PC-9 (cell line): ENCODE measurements around the gene DOCK2. TPM values are rescaled to one million over a fixed set of nuclear protein-coding genes. Genes with fewer than 3 reads are reported as not detected.

ENCODE experiments used
- BruUV-seq: library from RNA; stranded (reverse); fragments of 400-500 nt; replicated peaks from 2 replicates; lab custom pipeline; 2021; lab: Mats Ljungman, UMichigan
- CTCF ChIA-PET: fragments of 300-600 bp; sonication (Branson Sonifier 250); formaldehyde crosslinking; loops from one replicate; lab custom pipeline; 2022; ENCODE audit warnings: antibody characterized with exemption; lab: Charles Lee
- POLR2A ChIA-PET: fragments of 300-600 bp; sonication (Branson Sonifier 250); formaldehyde crosslinking; loops from one replicate; lab custom pipeline; 2022; ENCODE audit warnings: antibody characterized with exemption; ENCODE audit not compliant: unreplicated experiment; lab: Charles Lee
- DNase-seq, 2 experiments: peaks; one replicate each; pipeline versions ENCODE4 v3.0.0 to v3.0.0-alpha.2; 2015 to 2022; ENCODE audit warnings: mixed read lengths in 1 of 2
- H2AFZ ChIP-seq: fragments of 200-600 bp; sonication (generic); 2 replicates; pipeline ENCODE4 v1.8.1; 2017; ENCODE audit warnings: antibody characterized with exemption
- H3F3A ChIP-seq: fragments of 200-600 bp; sonication (generic); 2 replicates; pipeline ENCODE4 v1.8.1; 2017; ENCODE audit warnings: antibody characterized with exemption, mild to moderate bottlenecking, low read depth; ENCODE audit not compliant: insufficient read depth
- H3K27ac ChIP-seq: fragments of 200-600 bp; sonication (generic); 2 replicates; pipeline ENCODE4 v1.6.1; 2016; ENCODE audit warnings: mixed run types
- H3K27me3 ChIP-seq: fragments of 200-600 bp; sonication (generic); 2 replicates; pipeline ENCODE4 v1.6.1; 2016; ENCODE audit warnings: low read depth, mixed run types; ENCODE audit not compliant: insufficient read depth
- H3K36me3 ChIP-seq: fragments of 200-600 bp; sonication (generic); 2 replicates; pipeline ENCODE4 v1.6.1; 2016; ENCODE audit warnings: low read depth, mixed run types
- H3K4me1 ChIP-seq: fragments of 200-600 bp; sonication (generic); replicated peaks from 2 replicates; pipeline ENCODE4 v1.6.1; 2016; ENCODE audit warnings: mixed run types; ENCODE audit not compliant: insufficient read depth
- H3K4me2 ChIP-seq: fragments of 200-600 bp; sonication (generic); 2 replicates; pipeline ENCODE4 v1.6.1; 2017; ENCODE audit warnings: mixed run types
- H3K4me3 ChIP-seq: fragments of 200-600 bp; sonication (generic); 2 replicates; pipeline ENCODE4 v1.6.1; 2016; ENCODE audit warnings: mixed run types
- H3K79me2 ChIP-seq: fragments of 200-600 bp; sonication (generic); 2 replicates; pipeline ENCODE4 v1.6.1; 2017; ENCODE audit warnings: low read depth, mixed run types
- H3K9me2 ChIP-seq: fragments of 200-600 bp; sonication (generic); 2 replicates; pipeline ENCODE4 v1.8.1; 2017; ENCODE audit warnings: mild to moderate bottlenecking; ENCODE audit not compliant: insufficient read depth
- H3K9me3 ChIP-seq: fragments of 200-600 bp; sonication (generic); 2 replicates; pipeline ENCODE4 v1.8.1; 2016; ENCODE audit warnings: low read depth; ENCODE audit not compliant: insufficient read depth
- H4K20me1 ChIP-seq: fragments of 200-600 bp; sonication (generic); 2 replicates; pipeline ENCODE4 v1.8.1; 2017; ENCODE audit not compliant: insufficient read depth
- CTCF ChIP-seq: fragments of 200-600 bp; sonication (generic); conservative IDR thresholded peaks from 2 replicates; pipeline ENCODE4 v1.6.1; 2017; ENCODE audit warnings: mixed run types, antibody characterized with exemption, mild to moderate bottlenecking, moderate library complexity
- EZH2 ChIP-seq: fragments of 200-600 bp; sonication (generic); IDR thresholded peaks from 2 replicates; pipeline ENCODE4 v1.8.0; 2017; ENCODE audit warnings: antibody characterized with exemption, low read depth
- intact Hi-C: fragments of 100-400 bp; cut with micrococcal nuclease; formaldehyde crosslinking; loops from one replicate; pipeline ENCODE4 v1.10.0; 2022; ENCODE audit not compliant: unreplicated experiment
- total RNA-seq: library from RNA; stranded (reverse); gene quantifications from 2 replicates; pipeline ENCODE4 v1.2.3, GENCODE V29; 2021

DOCK2 gene
- total RNA-seq, 1 experiment from 2014 or later, result 0.41 TPM

DNA sequence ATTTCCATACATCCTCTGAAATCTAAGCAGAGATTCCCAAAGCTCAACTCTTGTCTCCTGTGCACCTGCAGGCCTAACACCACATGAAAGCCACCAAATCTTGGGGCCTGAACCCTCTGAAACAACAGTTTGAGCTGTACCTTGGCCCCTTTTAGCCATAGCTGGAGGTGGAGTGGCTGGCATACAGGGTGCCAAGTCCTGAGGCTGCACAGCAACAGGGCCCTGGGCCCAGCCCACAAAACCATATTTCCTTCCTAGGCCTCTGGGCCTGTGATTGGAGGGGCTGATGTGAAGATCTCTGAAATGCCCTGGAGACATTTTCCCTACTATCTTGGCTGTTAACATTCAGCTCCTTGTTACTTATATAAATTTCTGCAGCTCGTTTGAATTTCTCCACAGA is 26.5 kb downstream of the DOCK2 start:
- Histone ChIP-seq H3K79me2 (no peaks in the 10 kb centered on the region), H3K4me3 (no peak overlapping the region), H4K20me1 (no peaks in the 10 kb centered on the region), H3K4me1 (no peaks in the 10 kb centered on the region; the same call in 1 of the 2 replicates), H3K9me2 (no peaks in the 10 kb centered on the region), H2AFZ (no peak overlapping the region), H3K27me3 (no peaks in the 10 kb centered on the region), H3K27ac (no peak overlapping the region), H3K4me2 (no peak overlapping the region), H3K9me3 (peaks cover 9% of the 10 kb centered on the region; the same call in 1 of the 2 replicates), H3F3A (no peaks in the 10 kb centered on the region), H3K36me3 (no peaks in the 10 kb centered on the region)
- no peak for DNase-seq
- no TSS peak for BruUV-seq
- ChIA-PET CTCF (no interaction called here), POLR2A (no interaction called here)
- TF ChIP-seq EZH2, result no peak
- no peak for TF ChIP-seq CTCF
- intact Hi-C loops, result no loop called here

- POLR2A ChIA-PET, result no interaction called here
Observed at GRCh38 chr5:169666365-169666764, 29.3 kb downstream of the DOCK2 start.

GRCh38 chr5:169667896-169668674 is 31.0 kb downstream of the DOCK2 start:
- ChIA-PET POLR2A (no interaction called here), CTCF (no interaction called here)
- Histone ChIP-seq H2AFZ (no peak overlapping the region), H3K4me3 (no peak overlapping the region), H3K27ac (no peak overlapping the region), H3K36me3 (no peaks in the 10 kb centered on the region), H3K79me2 (no peaks in the 10 kb centered on the region), H3K9me3 (0 out of 2 replicates have a peak, but pooled peaks cover under 1% of the 10 kb centered on the region), H3F3A (no peaks in the 10 kb centered on the region), H3K4me2 (no peak overlapping the region), H3K9me2 (no peaks in the 10 kb centered on the region), H3K27me3 (no peaks in the 10 kb centered on the region), H4K20me1 (no peaks in the 10 kb centered on the region), H3K4me1 (no peaks in the 10 kb centered on the region; the same call in 1 of the 2 replicates)
- no TSS peak for BruUV-seq
- intact Hi-C loops, result no loop called here
- DNase-seq, result no peak
- TF ChIP-seq EZH2 (no peak), CTCF (no peak)

More at GRCh38 chr5:169666365-169666764, 29.3 kb downstream of the DOCK2 start:
- Histone ChIP-seq H3K36me3 (no peaks in the 10 kb centered on the region), H3K9me2 (no peaks in the 10 kb centered on the region), H3K4me3 (no peak overlapping the region), H3F3A (no peaks in the 10 kb centered on the region), H3K4me1 (no peaks in the 10 kb centered on the region; the same call in 1 of the 2 replicates), H3K9me3 (peaks cover 9% of the 10 kb centered on the region; the same call in 1 of the 2 replicates), H3K27me3 (no peaks in the 10 kb centered on the region), H4K20me1 (no peaks in the 10 kb centered on the region), H3K4me2 (no peak overlapping the region), H3K79me2 (no peaks in the 10 kb centered on the region), H2AFZ (no peak overlapping the region), H3K27ac (no peak overlapping the region)
- CTCF ChIA-PET, result no interaction called here
- intact Hi-C loops, result no loop called here
- no peak for TF ChIP-seq CTCF
- no peak for DNase-seq
- no TSS peak for BruUV-seq
